ENCODE data around the gene SECISBP2. TPM values are rescaled to one million over a fixed set of nuclear protein-coding genes. Genes with fewer than 3 reads are reported as not detected.

SECISBP2 gene
- total and polyA plus RNA-seq, 7 donors: 21.0 to 41.8 (median 35.0) TPM

DNA sequence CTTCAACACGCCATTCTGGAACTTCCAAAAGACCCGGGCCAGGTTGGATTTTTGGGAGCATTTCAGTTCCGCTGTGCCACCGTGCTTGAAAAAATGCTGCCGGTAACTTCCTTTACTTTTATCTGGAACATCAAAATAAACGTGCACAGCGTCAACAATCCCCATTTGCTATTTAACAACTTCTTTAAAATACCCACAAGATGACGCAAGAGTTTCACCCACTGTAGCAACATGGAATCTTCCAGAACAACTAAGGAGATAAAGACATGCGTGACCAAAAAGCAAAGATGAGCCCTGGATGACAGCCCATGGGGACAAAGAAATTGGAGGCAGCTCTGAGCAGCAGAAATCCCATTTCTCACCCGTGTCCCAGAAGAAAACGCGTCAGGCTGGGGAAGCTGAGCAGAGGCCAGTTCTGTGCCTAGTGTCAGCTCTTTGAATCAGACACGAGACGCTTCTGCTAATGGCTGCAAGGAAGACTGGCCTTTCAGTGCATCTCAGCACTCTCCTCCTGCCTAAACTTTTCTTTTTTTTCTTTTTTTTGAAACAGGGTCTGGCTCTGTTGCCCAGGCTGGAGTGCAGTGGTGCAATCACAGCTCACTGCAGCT is 61.3 kb downstream of the SECISBP2 start:
- intact Hi-C loops (cut with DNase I): loop anchor here (10.0 kb wide), 1 partner anchor 165 kb away; no protein-coding TSS in a partner anchor
- Histone ChIP-seq H3K36me3 (peaks cover 0 to 18% (median 0%) of the 10 kb centered on the region in 4 donors), H3K4me3 (no peak overlapping the region), H3K27me3 (no peaks in the 10 kb centered on the region), H3K9me3 (no peaks in the 10 kb centered on the region), H3K4me1 (peaks cover 0 to 9% (median 0%) of the 10 kb centered on the region in 4 donors), H3K27ac (no peak overlapping the region)
- TF ChIP-seq CTCF (IDR thresholded peaks at IDR 0.05): no peak
- no peak for TF ChIP-seq POLR2AphosphoS5 (IDR thresholded peaks at IDR 0.05)
- no peak for TF ChIP-seq POLR2A (IDR thresholded peaks at IDR 0.05)
- TF ChIP-seq EP300 (IDR thresholded peaks at IDR 0.05): no peak
- DNase-seq: no peak
- 80 to 86% methylated on average over 14 of the region's 14 CpGs for WGBS, 2 donors

DNA sequence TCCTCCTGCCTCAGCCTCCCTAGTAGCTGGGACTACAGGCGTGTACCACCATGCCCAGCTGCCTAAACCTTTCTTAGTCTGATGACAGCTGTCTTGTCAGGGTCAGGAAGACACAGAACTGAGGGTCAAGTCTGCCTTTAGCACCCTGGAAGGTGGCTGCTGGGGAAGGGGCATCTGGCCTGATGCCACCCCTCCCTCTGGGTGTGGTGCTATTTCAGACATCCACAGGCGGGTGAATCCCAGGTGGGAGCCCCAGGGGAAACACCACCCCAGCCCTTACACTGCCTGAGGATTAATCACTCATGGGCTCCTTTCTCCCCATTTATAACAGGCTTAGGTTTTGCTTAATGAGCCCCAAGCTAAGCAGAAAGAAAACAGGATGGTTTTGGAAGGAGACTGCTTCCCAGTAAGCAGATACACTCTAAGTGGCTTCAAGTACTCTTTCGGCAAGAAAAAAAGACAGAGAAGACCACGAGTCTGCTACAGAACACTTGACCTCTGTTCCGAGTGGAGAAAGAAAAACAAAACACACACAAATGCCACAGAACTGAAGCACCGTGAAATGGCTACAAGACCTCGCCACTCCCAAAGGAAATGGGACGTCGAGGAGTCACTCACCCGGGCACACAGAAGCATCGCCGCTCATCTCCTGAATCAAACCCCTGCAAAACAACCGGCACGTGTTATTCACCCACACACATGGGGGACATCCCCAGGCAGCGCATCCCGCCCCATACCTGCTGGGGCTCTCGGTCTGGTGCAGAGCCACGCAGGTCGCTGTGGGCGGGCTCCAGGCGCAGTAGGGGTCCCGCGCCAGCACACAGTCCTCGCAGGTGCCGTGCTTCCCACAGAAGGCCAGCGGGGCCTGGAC is 62.4 kb downstream of the SECISBP2 start:
- DNase-seq: no peak
- Histone ChIP-seq H3K4me1 (peaks cover 0 to 1% (median 0%) of the 10 kb centered on the region in 4 donors), H3K4me3 (no peak overlapping the region), H3K36me3 (peaks cover 0 to 22% (median 0%) of the 10 kb centered on the region in 4 donors), H3K9me3 (no peaks in the 10 kb centered on the region), H3K27me3 (no peaks in the 10 kb centered on the region), H3K27ac (no peak overlapping the region)
- WGBS, 2 donors: 90 to 91% methylated on average over 26 of the region's 26 CpGs
- intact Hi-C loops (cut with DNase I): loop anchor here (10.0 kb wide), 1 partner anchor 164 kb away; no protein-coding TSS in a partner anchor
- no peak for TF ChIP-seq POLR2AphosphoS5 (IDR thresholded peaks at IDR 0.05)
- TF ChIP-seq POLR2A (IDR thresholded peaks at IDR 0.05): no peak
- TF ChIP-seq CTCF (IDR thresholded peaks at IDR 0.05): no peak
- TF ChIP-seq EP300 (IDR thresholded peaks at IDR 0.05): no peak

GRCh38 chr9:89381308-89381609 is 63.0 kb downstream of the SECISBP2 start:
- no peak for DNase-seq
- peaks cover 0 to 27% (median 0%) of the 10 kb centered on the region in 4 donors for H3K36me3 ChIP-seq
- no peaks in the 10 kb centered on the region for H3K9me3 ChIP-seq
- no peaks in the 10 kb centered on the region for H3K4me1 ChIP-seq
- no peaks in the 10 kb centered on the region for H3K27me3 ChIP-seq
- no peak for TF ChIP-seq POLR2A (IDR thresholded peaks at IDR 0.05)
- TF ChIP-seq POLR2AphosphoS5 (IDR thresholded peaks at IDR 0.05): no peak
- no peak for TF ChIP-seq CTCF (IDR thresholded peaks at IDR 0.05)
- TF ChIP-seq EP300 (IDR thresholded peaks at IDR 0.05): no peak
- no peak overlapping the region for H3K27ac ChIP-seq
- no peak overlapping the region for H3K4me3 ChIP-seq
- intact Hi-C loops (cut with DNase I): loop anchor here (10.0 kb wide), 1 partner anchor 164 kb away; no protein-coding TSS in a partner anchor
- WGBS, 2 donors: 97% methylated on average over 4 of the region's 4 CpGs

- Histone ChIP-seq H3K4me1 (no peaks in the 10 kb centered on the region), H3K27ac (no peak overlapping the region), H3K36me3 (peaks cover 0 to 22% (median 0%) of the 10 kb centered on the region in 4 donors), H3K4me3 (no peak overlapping the region), H3K9me3 (no peaks in the 10 kb centered on the region), H3K27me3 (no peaks in the 10 kb centered on the region)
- DNase-seq: no peak
- no peak for TF ChIP-seq POLR2A (IDR thresholded peaks at IDR 0.05)
- TF ChIP-seq POLR2AphosphoS5 (IDR thresholded peaks at IDR 0.05): no peak
- no peak for TF ChIP-seq EP300 (IDR thresholded peaks at IDR 0.05)
- TF ChIP-seq CTCF (IDR thresholded peaks at IDR 0.05): no peak
- intact Hi-C loops (cut with DNase I): loop anchor here (10.0 kb wide), 1 partner anchor 162 kb away; no protein-coding TSS in a partner anchor
- WGBS, 2 donors: 81 to 84% methylated on average over 27 of the region's 27 CpGs
These were observed 64.0 kb downstream of the SECISBP2 start for GRCh38 chr9:89382026-89382986.
